PC-3 (cell line): ENCODE data around the gene ZFPM1.

Experiments used
- EZH2 ChIP-seq: fragments of 300-600 bp; sonication (generic); IDR thresholded peaks from one replicate; pipeline ENCODE4 v1.6.1; 2017; ENCODE audit warnings: antibody characterized with exemption, mild to moderate bottlenecking, low read length; ENCODE audit not compliant: unreplicated experiment
- TF ChIP-seq, protein P1 (sequence below): fragments of 300-600 bp; sonication (generic); conservative IDR thresholded peaks from 2 replicates; pipeline ENCODE4 v1.5.1; 2017; ENCODE audit warnings: antibody characterized with exemption, low read depth, mild to moderate bottlenecking, low read length

DNA sequence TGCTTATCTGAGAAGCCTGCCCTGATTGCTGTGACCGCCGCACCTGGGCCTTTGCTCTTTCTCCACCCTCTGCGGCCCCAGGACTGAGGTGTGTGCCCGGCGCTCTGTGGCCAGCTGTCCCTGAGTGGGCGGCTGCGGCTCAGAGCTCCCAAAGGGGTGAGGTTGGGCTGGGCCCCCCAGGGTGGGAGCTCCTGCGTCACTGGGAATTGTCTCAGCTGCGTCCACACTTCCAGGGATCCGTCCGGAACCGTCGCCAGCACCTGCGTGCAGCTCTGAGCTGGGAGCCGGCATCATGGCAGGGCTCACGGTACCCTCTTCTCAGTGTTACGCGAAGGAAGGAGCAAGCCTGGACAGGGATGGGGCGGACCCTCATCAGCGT, 46.0 kb upstream of the ZFPM1 start:
- TF ChIP-seq, protein P1, sequence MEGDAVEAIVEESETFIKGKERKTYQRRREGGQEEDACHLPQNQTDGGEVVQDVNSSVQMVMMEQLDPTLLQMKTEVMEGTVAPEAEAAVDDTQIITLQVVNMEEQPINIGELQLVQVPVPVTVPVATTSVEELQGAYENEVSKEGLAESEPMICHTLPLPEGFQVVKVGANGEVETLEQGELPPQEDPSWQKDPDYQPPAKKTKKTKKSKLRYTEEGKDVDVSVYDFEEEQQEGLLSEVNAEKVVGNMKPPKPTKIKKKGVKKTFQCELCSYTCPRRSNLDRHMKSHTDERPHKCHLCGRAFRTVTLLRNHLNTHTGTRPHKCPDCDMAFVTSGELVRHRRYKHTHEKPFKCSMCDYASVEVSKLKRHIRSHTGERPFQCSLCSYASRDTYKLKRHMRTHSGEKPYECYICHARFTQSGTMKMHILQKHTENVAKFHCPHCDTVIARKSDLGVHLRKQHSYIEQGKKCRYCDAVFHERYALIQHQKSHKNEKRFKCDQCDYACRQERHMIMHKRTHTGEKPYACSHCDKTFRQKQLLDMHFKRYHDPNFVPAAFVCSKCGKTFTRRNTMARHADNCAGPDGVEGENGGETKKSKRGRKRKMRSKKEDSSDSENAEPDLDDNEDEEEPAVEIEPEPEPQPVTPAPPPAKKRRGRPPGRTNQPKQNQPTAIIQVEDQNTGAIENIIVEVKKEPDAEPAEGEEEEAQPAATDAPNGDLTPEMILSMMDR = no peak
- no peak for TF ChIP-seq EZH2
